ENCODE measurements around the gene MARCO. TPM values are rescaled to one million over a fixed set of nuclear protein-coding genes. Genes with fewer than 3 reads are reported as not detected.
A peak's percentile ranks its signal among the peaks of the same experiment; 100 is the strongest.

MARCO gene
- total RNA-seq, 1 experiment from 2014 or later = not detected

DNA sequence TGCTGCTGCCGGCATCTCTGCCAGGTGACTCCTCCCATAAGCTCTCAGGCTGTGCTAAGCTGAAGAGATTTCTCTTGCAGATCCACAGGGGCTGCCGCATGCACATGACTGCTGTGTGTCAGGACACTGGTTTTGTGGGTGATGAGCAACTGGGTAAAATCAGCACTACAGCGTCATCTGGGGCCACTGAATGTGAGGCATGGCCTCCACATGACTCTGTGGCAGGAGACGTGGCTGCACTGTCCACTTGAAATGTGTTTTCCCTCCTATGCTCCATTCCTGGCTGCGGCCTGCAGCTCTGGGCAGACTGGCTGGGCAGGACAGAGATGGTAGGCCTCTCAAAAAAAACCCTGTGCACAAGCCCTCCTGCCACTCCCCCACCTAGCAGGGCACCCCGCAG is 63.6 kb downstream of the MARCO start:
- Histone ChIP-seq H3K9me2 (ENCODE audit: insufficient read depth) (no peaks in the 10 kb centered on the region), H3K4me3 (no peak overlapping the region), H3K9me3 (ENCODE audit: insufficient read depth, low read depth) (peaks cover 9% of the 10 kb centered on the region; the same call in 1 of the 2 replicates), H4K20me1 (ENCODE audit: insufficient read depth) (no peaks in the 10 kb centered on the region), H3K79me2 (ENCODE audit: low read depth) (no peaks in the 10 kb centered on the region), H3F3A (ENCODE audit: insufficient read depth, low read depth) (peaks cover 14% of the 10 kb centered on the region), H3K36me3 (ENCODE audit: low read depth) (no peaks in the 10 kb centered on the region), H3K4me2 (peak overlapping the region; percentile 60; the same call in 1 of the 2 replicates), H2AFZ (no peak overlapping the region), H3K27me3 (ENCODE audit: insufficient read depth, low read depth) (no peaks in the 10 kb centered on the region), H3K4me1 (replicated peaks; ENCODE audit: insufficient read depth) (peaks cover 17% of the 10 kb centered on the region), H3K27ac (peak overlapping the region; percentile 90)
- TF ChIP-seq, protein P1, sequence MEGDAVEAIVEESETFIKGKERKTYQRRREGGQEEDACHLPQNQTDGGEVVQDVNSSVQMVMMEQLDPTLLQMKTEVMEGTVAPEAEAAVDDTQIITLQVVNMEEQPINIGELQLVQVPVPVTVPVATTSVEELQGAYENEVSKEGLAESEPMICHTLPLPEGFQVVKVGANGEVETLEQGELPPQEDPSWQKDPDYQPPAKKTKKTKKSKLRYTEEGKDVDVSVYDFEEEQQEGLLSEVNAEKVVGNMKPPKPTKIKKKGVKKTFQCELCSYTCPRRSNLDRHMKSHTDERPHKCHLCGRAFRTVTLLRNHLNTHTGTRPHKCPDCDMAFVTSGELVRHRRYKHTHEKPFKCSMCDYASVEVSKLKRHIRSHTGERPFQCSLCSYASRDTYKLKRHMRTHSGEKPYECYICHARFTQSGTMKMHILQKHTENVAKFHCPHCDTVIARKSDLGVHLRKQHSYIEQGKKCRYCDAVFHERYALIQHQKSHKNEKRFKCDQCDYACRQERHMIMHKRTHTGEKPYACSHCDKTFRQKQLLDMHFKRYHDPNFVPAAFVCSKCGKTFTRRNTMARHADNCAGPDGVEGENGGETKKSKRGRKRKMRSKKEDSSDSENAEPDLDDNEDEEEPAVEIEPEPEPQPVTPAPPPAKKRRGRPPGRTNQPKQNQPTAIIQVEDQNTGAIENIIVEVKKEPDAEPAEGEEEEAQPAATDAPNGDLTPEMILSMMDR (conservative IDR thresholded peaks at IDR 0.05) = no peak
- no peak for TF ChIP-seq EZH2 (IDR thresholded peaks at IDR 0.05; ENCODE audit: low read depth)
- intact Hi-C loops (cut with micrococcal nuclease; ENCODE audit: unreplicated experiment) = no loop called here
- CTCF ChIA-PET = no interaction called here
- POLR2A ChIA-PET (ENCODE audit: unreplicated experiment) = no interaction called here
- no TSS peak for BruUV-seq (replicated peaks)
- DNase-seq = no peak

DNA sequence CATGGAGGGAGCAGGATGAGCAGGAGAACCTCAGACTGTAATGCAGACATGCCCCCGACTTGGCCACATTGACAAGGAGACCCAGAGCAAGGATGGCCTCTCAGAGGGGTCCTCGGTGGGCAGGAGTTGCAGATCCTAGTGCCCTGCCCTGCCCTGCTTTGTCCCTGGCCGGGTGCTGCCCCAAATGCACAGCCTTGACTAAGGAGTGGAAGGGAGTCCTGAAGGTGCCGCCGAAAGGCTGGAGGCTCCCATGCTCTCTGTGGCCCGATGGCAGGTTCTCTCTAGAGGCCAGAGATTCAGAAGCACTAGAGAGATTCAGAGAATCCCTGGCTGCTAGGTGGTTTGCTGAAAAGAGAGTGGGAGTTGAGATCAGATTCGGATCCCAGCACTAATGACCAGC is 64.4 kb downstream of the MARCO start:
- TF ChIP-seq, protein P1 (conservative IDR thresholded peaks at IDR 0.05) = no peak
- TF ChIP-seq EZH2 (IDR thresholded peaks at IDR 0.05; ENCODE audit: low read depth) = no peak
- Histone ChIP-seq H3K4me2 (no peak overlapping the region), H3K9me2 (ENCODE audit: insufficient read depth) (no peaks in the 10 kb centered on the region), H3K27me3 (ENCODE audit: insufficient read depth, low read depth) (no peaks in the 10 kb centered on the region), H3K9me3 (ENCODE audit: insufficient read depth, low read depth) (peaks cover 9% of the 10 kb centered on the region; the same call in 1 of the 2 replicates), H3K27ac (no peak overlapping the region), H3K79me2 (ENCODE audit: low read depth) (no peaks in the 10 kb centered on the region), H2AFZ (no peak overlapping the region), H4K20me1 (ENCODE audit: insufficient read depth) (no peaks in the 10 kb centered on the region), H3F3A (ENCODE audit: insufficient read depth, low read depth) (peaks cover 14% of the 10 kb centered on the region), H3K36me3 (ENCODE audit: low read depth) (no peaks in the 10 kb centered on the region), H3K4me3 (no peak overlapping the region), H3K4me1 (replicated peaks; ENCODE audit: insufficient read depth) (peaks cover 17% of the 10 kb centered on the region)
- no TSS peak for BruUV-seq (replicated peaks)
- POLR2A ChIA-PET (ENCODE audit: unreplicated experiment) = no interaction called here
- DNase-seq = no peak
- CTCF ChIA-PET = no interaction called here
- intact Hi-C loops (cut with micrococcal nuclease; ENCODE audit: unreplicated experiment) = no loop called here

DNA sequence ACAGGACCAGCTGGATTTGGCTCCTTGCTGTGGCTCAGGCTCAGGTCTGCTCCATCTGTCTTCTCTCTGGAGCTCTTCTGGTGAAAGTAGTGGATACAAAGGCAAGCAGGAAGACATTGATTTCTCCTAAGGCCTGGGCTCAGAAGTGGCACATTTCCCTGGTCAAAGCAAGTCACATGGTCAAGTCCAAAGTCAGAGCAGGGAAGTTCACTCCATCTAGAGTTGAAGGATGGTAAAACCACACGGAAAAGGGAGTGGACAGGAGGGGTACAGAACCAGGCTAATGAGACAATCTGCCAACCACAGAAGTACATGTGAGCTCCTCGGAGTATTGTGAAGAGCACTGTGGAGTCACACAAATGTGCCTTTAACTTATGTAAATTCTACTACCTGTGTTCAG is 66.1 kb downstream of the MARCO start:
- no peaks in the 10 kb centered on the region for H3K27me3 ChIP-seq (ENCODE audit: insufficient read depth, low read depth)
- no peaks in the 10 kb centered on the region for H3K79me2 ChIP-seq (ENCODE audit: low read depth)
- ChIA-PET POLR2A (ENCODE audit: unreplicated experiment) (no interaction called here), CTCF (no interaction called here)
- intact Hi-C loops (cut with micrococcal nuclease; ENCODE audit: unreplicated experiment) = no loop called here
- no peaks in the 10 kb centered on the region for H3K36me3 ChIP-seq (ENCODE audit: low read depth)
- H4K20me1 ChIP-seq (ENCODE audit: insufficient read depth) = no peaks in the 10 kb centered on the region
- BruUV-seq (replicated peaks) = no TSS peak
- no peak overlapping the region for H2AFZ ChIP-seq
- H3K4me2 ChIP-seq = no peak overlapping the region
- H3F3A ChIP-seq (ENCODE audit: insufficient read depth, low read depth) = peaks cover 14% of the 10 kb centered on the region
- no peak overlapping the region for H3K4me3 ChIP-seq
- no peaks in the 10 kb centered on the region for H3K9me2 ChIP-seq (ENCODE audit: insufficient read depth)
- no peak for DNase-seq
- H3K9me3 ChIP-seq (ENCODE audit: insufficient read depth, low read depth) = peaks cover 4% of the 10 kb centered on the region; the same call in 1 of the 2 replicates
- no peak overlapping the region for H3K27ac ChIP-seq
- peaks cover 17% of the 10 kb centered on the region for H3K4me1 ChIP-seq (replicated peaks; ENCODE audit: insufficient read depth)
- TF ChIP-seq, protein P1 (conservative IDR thresholded peaks at IDR 0.05) = no peak
- no peak for TF ChIP-seq EZH2 (IDR thresholded peaks at IDR 0.05; ENCODE audit: low read depth)

All from PC-9 (cell line).